Subcutaneous adipose tissue (tissue), 4 donors: ENCODE results near the gene TMEM269. TPM values are rescaled to one million over a fixed set of nuclear protein-coding genes. Genes with fewer than 3 reads are reported as not detected.

ENCODE experiments used
- CTCF ChIP-seq: fragments of 450-650 bp; IDR thresholded peaks from one replicate; pipeline ENCODE4 v1.5.1; 2016; ENCODE audit warnings: low read depth, mild to moderate bottlenecking, control low read depth, antibody characterized with exemption, moderate library complexity
- total RNA-seq, 4 donors: library from RNA; depleted of rRNA; stranded (reverse); fragments of >200 nt; gene quantifications; one replicate each; pipeline ENCODE4 v1.1.0, GENCODE V29; 2016

TMEM269 gene
- total RNA-seq, 4 donors from 2014 or later = 0.51 TPM; not detected in 3

GRCh38 chr1:42780176-42780575, 4.6 kb upstream of the TMEM269 start:
- no peak for TF ChIP-seq CTCF

GRCh38 chr1:42783092-42783491, 1.7 kb upstream of the TMEM269 start:
- no peak for TF ChIP-seq CTCF

GRCh38 chr1:42784547-42784945, 245 bp upstream of the TMEM269 start:
- TF ChIP-seq CTCF = no peak

GRCh38 chr1:42786097-42786496, 1.3 kb downstream of the TMEM269 start:
- TF ChIP-seq CTCF = no peak

- TF ChIP-seq CTCF = no peak
These were observed 3.2 kb downstream of the TMEM269 start for GRCh38 chr1:42788021-42788420.

- TF ChIP-seq CTCF = no peak
These were observed 9.0 kb downstream of the TMEM269 start for GRCh38 chr1:42793824-42794223.

- no peak for TF ChIP-seq CTCF
These were observed 12.6 kb downstream of the TMEM269 start for GRCh38 chr1:42797414-42797813.
